K562 (cell line): ENCODE data around the gene OR51B2. TPM values are rescaled to one million over a fixed set of nuclear protein-coding genes. Genes with fewer than 3 reads are reported as not detected.

Experiments
- ATAC-seq: fragments of 200-7000 bp; cut with Tn5 transposase; 3 replicates; pipeline ENCODE4 v1.9.1; 2020; ENCODE audit warnings: moderate library complexity
- BruUV-seq: library from RNA; stranded (reverse); fragments of 400-500 nt; replicated peaks from 2 replicates; lab custom pipeline; 2021; lab: Mats Ljungman, UMichigan
- CTCF ChIA-PET: fragments of 300-600 bp; formaldehyde crosslinking; extraction: SDS; loops from one replicate; lab custom pipeline; 2021; ENCODE audit warnings: low intra/inter-chr PET ratio; lab: Yijun Ruan, JAX
- POLR2A ChIA-PET: fragments of 300-600, 350-650 bp; sonication (Branson Sonifier 250); formaldehyde crosslinking; extraction: SDS; loops from one replicate; lab custom pipeline; 2021; ENCODE audit warnings: antibody characterized with exemption, inconsistent platforms; lab: Yijun Ruan, JAX
- DNase-seq, 4 experiments: peaks; one replicate each; pipeline versions ENCODE4 v3.0.0 to v3.0.0-alpha.2; 2011 to 2018; ENCODE audit warnings: low spot score in 3 of 4, mixed read lengths in 3 of 4; ENCODE audit errors: extremely low read depth in 1 of 4
- FAIRE-seq: peaks from 2 replicates; lab custom pipeline; 2011; peaks lifted over from hg19 to GRCh38; lab: Jason Lieb, UNC
- H2AFZ ChIP-seq: 2 replicates; pipeline ENCODE4 v1.6.0; 2011; ENCODE audit warnings: low read depth, low read length, control low read depth, inconsistent platforms
- H3K27ac ChIP-seq: fragments of 200-600 bp; 3 replicates; pipeline ENCODE4 v1.8.0; 2011; ENCODE audit warnings: low read depth, mild to moderate bottlenecking, control low read depth, inconsistent platforms, low read length, moderate library complexity, mixed read lengths; ENCODE audit errors: extremely low read depth
- H3K27me3 ChIP-seq, 2 experiments: fragments of 300-600 bp in 1 of 2; 2 replicates in 1 of 2; 3 replicates in 1 of 2; pipeline versions ENCODE4 v1.6.0 to v1.8.0; 2011; ENCODE audit warnings: inconsistent platforms in 2 of 2, low read length in 2 of 2, mild to moderate bottlenecking in 1 of 2, mixed read lengths in 1 of 2, moderate library complexity in 1 of 2; ENCODE audit not compliant: control insufficient read depth in 2 of 2, insufficient read depth in 2 of 2
- H3K36me3 ChIP-seq: fragments of 300-600 bp; 3 replicates; pipeline ENCODE4 v1.8.0; 2011; ENCODE audit warnings: mild to moderate bottlenecking, low read length, inconsistent platforms; ENCODE audit not compliant: control insufficient read depth, insufficient read depth
- H3K4me1 ChIP-seq, 2 experiments: fragments of 200-600 bp in 1 of 2; replicated peaks in 1 of 2; 2 replicates in 1 of 2; 3 replicates in 1 of 2; pipeline versions ENCODE4 v1.5.1 to v1.8.0; 2011; ENCODE audit warnings: inconsistent platforms in 2 of 2, low read length in 2 of 2, mild to moderate bottlenecking in 1 of 2, mixed read lengths in 1 of 2, moderate library complexity in 1 of 2; ENCODE audit not compliant: control insufficient read depth in 2 of 2, insufficient read depth in 2 of 2
- H3K4me2 ChIP-seq: 2 replicates; pipeline ENCODE4 v1.6.1; 2011; ENCODE audit warnings: low read length, control low read depth, inconsistent platforms, mixed read lengths; ENCODE audit not compliant: insufficient read depth
- H3K4me3 ChIP-seq: fragments of 200-600 bp; sonication (generic), shearing (Covaris generic); 2 replicates; pipeline ENCODE4 v1.5.1; 2016; ENCODE audit warnings: control low read depth, inconsistent platforms
- H3K79me2 ChIP-seq: fragments of 200-600 bp; 3 replicates; pipeline ENCODE4 v1.8.0; 2011; ENCODE audit warnings: low read length, inconsistent platforms; ENCODE audit not compliant: control insufficient read depth, insufficient read depth
- H3K9ac ChIP-seq, 2 experiments: 2 replicates each; pipeline versions ENCODE4 v1.6.0 to v1.6.1; 2011; ENCODE audit warnings: low read depth in 2 of 2, low read length in 2 of 2, control low read depth in 1 of 2, inconsistent platforms in 1 of 2, mild to moderate bottlenecking in 1 of 2, mixed read lengths in 1 of 2; ENCODE audit not compliant: insufficient read depth in 1 of 2
- H3K9me1 ChIP-seq: one replicate; pipeline ENCODE4 v1.6.0; 2011; ENCODE audit warnings: inconsistent platforms, mild to moderate bottlenecking, low read length, moderate library complexity; ENCODE audit not compliant: control insufficient read depth, insufficient read depth
- H3K9me3 ChIP-seq: replicated peaks from 2 replicates; pipeline ENCODE4 v1.5.1; 2011; ENCODE audit warnings: low read depth, low read length, inconsistent platforms; ENCODE audit not compliant: control insufficient read depth, insufficient read depth
- H4K20me1 ChIP-seq: replicated peaks from 2 replicates; pipeline ENCODE4 v1.6.1; 2011; ENCODE audit warnings: low read length, inconsistent platforms, mixed read lengths; ENCODE audit not compliant: control insufficient read depth, insufficient read depth
- ARID1B ChIP-seq: fragments of 450-650 bp; IDR thresholded peaks from 2 replicates; pipeline ENCODE4 v1.6.1; 2016; ENCODE audit warnings: antibody characterized with exemption, mild to moderate bottlenecking, inconsistent platforms
- CBFA2T3 ChIP-seq: fragments of 450-650 bp; IDR thresholded peaks from 2 replicates; pipeline ENCODE4 v1.6.1; 2017
- EP300 ChIP-seq: IDR thresholded peaks from 2 replicates; pipeline ENCODE4 v1.6.1; 2012; ENCODE audit warnings: low read length, improper control_type of control experiment
- LCOR ChIP-seq: sonication (generic); formaldehyde crosslinking; IDR thresholded peaks from 2 replicates; pipeline ENCODE4 v1.8.0; 2022; ENCODE audit warnings: mild to moderate bottlenecking, missing genetic modification reagents
- NFIC ChIP-seq: fragments of 450-650 bp; IDR thresholded peaks from 2 replicates; pipeline ENCODE4 v1.6.1; 2017; ENCODE audit warnings: mild to moderate bottlenecking, inconsistent platforms
- RAD21 ChIP-seq, 2 experiments: fragments of 250-450 bp in 1 of 2; fragments of 450-650 bp in 1 of 2; sonication (Bioruptor Pico) in 1 of 2; formaldehyde crosslinking in 1 of 2; IDR thresholded peaks in 1 of 2; conservative IDR thresholded peaks in 1 of 2; 2 replicates each; pipeline versions ENCODE4 v1.4.0 to v1.8.0; 2020 to 2022; ENCODE audit warnings: mild to moderate bottlenecking in 2 of 2, moderate library complexity in 1 of 2
- SRSF7 ChIP-seq: fragments of 200-400 bp; formaldehyde crosslinking; optimal IDR thresholded peaks from 2 replicates; pipeline ENCODE3; 2017; ENCODE audit warnings: mild to moderate bottlenecking, low read depth, low read length
- TCF3 ChIP-seq: sonication (generic); formaldehyde crosslinking; IDR thresholded peaks from 2 replicates; pipeline ENCODE4 v1.4.0; 2020; ENCODE audit warnings: mild to moderate bottlenecking, missing genetic modification reagents
- ZNF146 ChIP-seq: IDR thresholded peaks from one replicate; pipeline ENCODE4 v1.6.1; 2018; ENCODE audit warnings: missing compliant biosample characterization; ENCODE audit not compliant: unreplicated experiment
- WGBS: fragments of 100-300 bp; shearing (Covaris generic); methylation state at CpG from one replicate; pipeline ENCODE4 v1.1.6; 2016; ENCODE audit warnings: low coverage, mixed read lengths; ENCODE audit not compliant: insufficient coverage; ENCODE audit errors: missing lambda C conversion rate; 5-methylcytosine and 5-hydroxymethylcytosine counted together
- in situ Hi-C: fragments of 300-500 bp; cut with MboI; formaldehyde crosslinking; loops from 4 replicates; pipeline ENCODE4 v1.15.0; 2018; ENCODE audit warnings: inconsistent platforms, mixed read lengths
- intact Hi-C: fragments of 100-400 bp; cut with micrococcal nuclease; formaldehyde crosslinking; loops from 2 replicates; pipeline ENCODE4 v1.14.2; 2022
- polyA plus RNA-seq, 8 experiments: library from polyadenylated mRNA; depleted of rRNA in 4 of 8; stranded (reverse) in 5 of 8; unstranded in 3 of 8; fragments of >200 nt; fragmentation: Nextera tagmentation in 2 of 8; fragmentation: Illumina TruSeq in 1 of 8; extraction: Ambion mirVana in 2 of 8; extraction: Trizol in 1 of 8; gene quantifications; 2 replicates each; pipeline versions ENCODE4 v1.2.1 to v1.2.3, GENCODE V29; 2011 to 2014; ENCODE audit warnings: inconsistent platforms in 1 of 8, missing spikeins in 1 of 8
- total RNA-seq, 7 experiments: library from RNA; depleted of rRNA in 6 of 7; stranded (reverse); fragments of >200 nt in 6 of 7; fragmentation: Illumina TruSeq in 2 of 7; extraction: Trizol in 2 of 7; gene quantifications; 2 replicates each; pipeline versions ENCODE4 v1.2.1 to v1.2.3, GENCODE V29; 2011 to 2021; ENCODE audit warnings: low replicate concordance in 1 of 7

Gene OR51B2
- total and polyA plus RNA-seq, 9 of the 15 experiments (the other 6 are each of a cell fraction or from before 2014, with no cell fraction given) = 0.38 to 6.6 (median 4.0) TPM

DNA sequence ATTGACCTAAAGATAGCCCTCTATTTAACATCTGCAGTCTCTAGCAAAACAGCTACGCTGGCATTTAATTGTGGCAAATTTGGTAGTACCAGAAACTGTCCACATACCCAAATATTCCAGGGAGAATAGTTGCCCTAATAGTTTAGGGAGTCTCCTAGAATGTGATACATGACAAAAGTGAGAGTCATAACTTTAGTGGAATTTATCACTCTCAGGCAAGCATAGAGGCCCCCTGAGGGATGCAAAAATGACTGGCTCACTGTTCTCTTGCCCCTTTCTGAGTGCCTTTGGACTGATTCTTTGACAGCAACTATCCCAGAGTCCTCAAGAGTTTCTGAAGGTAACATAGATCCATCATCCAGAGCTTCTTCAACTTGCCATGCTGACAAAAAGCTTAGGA, 20.1 kb downstream of the OR51B2 start:
- intact Hi-C loops = no loop called here
- in situ Hi-C loops = loop anchor here (5.0 kb wide), 2 partner anchors 102 to 143 kb away; partner anchors contain the start of genes OR51I2 and OR51V1
- no peaks in the 10 kb centered on the region for H3K9me3 ChIP-seq
- TF ChIP-seq RAD21 (CRISPR knock-in tag; conservative IDR thresholded peaks at IDR 0.05 in 1 of 2, IDR thresholded peaks at IDR 0.05 in 1 of 2) (no peak), SRSF7 (no peak), EP300 (no peak)
- TF ChIP-seq, all 486 proteins: peak for 0
- ATAC-seq (no peak), FAIRE-seq (no peak), DNase-seq (no peak)
- Histone ChIP-seq H3K79me2 (peaks cover 41% of the 10 kb centered on the region), H3K4me2 (no peak overlapping the region), H4K20me1 (no peaks in the 10 kb centered on the region), H2AFZ (no peak overlapping the region), H3K36me3 (peaks cover 81% of the 10 kb centered on the region), H3K4me1 (peaks cover 0 to 3% of the 10 kb centered on the region in 2 experiments; a peak in 2 of 5 replicates), H3K27me3 (no peaks in the 10 kb centered on the region), H3K4me3 (no peak overlapping the region), H3K9me1 (no peaks in the 10 kb centered on the region), H3K27ac (no peak overlapping the region), H3K9ac (no peak overlapping the region)
- no TSS peak for BruUV-seq
- POLR2A ChIA-PET = interaction anchor here (0.7 to 1.4 kb wide), 3 partner anchors 29 to 309 kb away, joined by 3 read pairs; no protein-coding TSS in a partner anchor
- CTCF ChIA-PET = no interaction called here
- WGBS = 92% methylated on average over 1 of the region's 1 CpG

- ChIA-PET CTCF (no interaction called here), POLR2A (interaction anchor here (0.7 to 1.4 kb wide), 2 partner anchors 92 to 310 kb away, joined by 3 read pairs; no protein-coding TSS in a partner anchor)
- Histone ChIP-seq H3K79me2 (peaks cover 36% of the 10 kb centered on the region), H3K27me3 (no peaks in the 10 kb centered on the region), H3K9me3 (no peaks in the 10 kb centered on the region), H3K27ac (no peak overlapping the region), H2AFZ (no peak overlapping the region), H3K4me2 (no peak overlapping the region), H4K20me1 (no peaks in the 10 kb centered on the region), H3K4me1 (peaks cover 0 to 3% of the 10 kb centered on the region in 2 experiments; a peak in 2 of 5 replicates), H3K9me1 (no peaks in the 10 kb centered on the region), H3K36me3 (peaks cover 77% of the 10 kb centered on the region), H3K4me3 (no peak overlapping the region), H3K9ac (no peak overlapping the region)
- DNase-seq (no peak), FAIRE-seq (no peak), ATAC-seq (no peak)
- in situ Hi-C loops = loop anchor here (5.0 kb wide), 2 partner anchors 101 to 144 kb away; partner anchors contain the start of genes OR51I2 and OR51V1
- TF ChIP-seq ARID1B (0 out of 2 replicates have a peak, but pooled peaks have one; percentile 15), TCF3 (CRISPR knock-in tag) (peak; percentile 67), NFIC (peak; percentile 43; the same call in 1 of the 2 replicates), CBFA2T3 (peak; percentile 61), ZNF146 (CRISPR knock-in tag) (no peak), LCOR (CRISPR knock-in tag) (0 out of 2 replicates have a peak, but pooled peaks have one; percentile 24)
- no TSS peak for BruUV-seq
- 44% methylated on average over 5 of the region's 5 CpGs for WGBS
- intact Hi-C loops = no loop called here
These were observed 20.5 kb downstream of the OR51B2 start for GRCh38 chr11:5303626-5304025.
